22Rv1 (cell line): Measurements from ENCODE around the gene TJP3.

Experiments
- CTCF ChIP-seq: fragments of 450-650 bp; IDR thresholded peaks from 2 replicates; pipeline ENCODE4 v1.5.1; 2017; ENCODE audit warnings: mild to moderate bottlenecking
- ZFX ChIP-seq: fragments of 450-650 bp; IDR thresholded peaks from 2 replicates; pipeline ENCODE4 v1.6.1; 2017; ENCODE audit warnings: antibody characterized with exemption, borderline replicate concordance

- no peak for TF ChIP-seq CTCF
- TF ChIP-seq ZFX: no peak
These were observed 29.0 kb upstream of the TJP3 start for GRCh38 chr19:3679138-3679537.
